WTC11 (cell line): ENCODE results near the gene RGS16. TPM values are rescaled to one million over a fixed set of nuclear protein-coding genes. Genes with fewer than 3 reads are reported as not detected.
A peak's percentile ranks its signal among the peaks of the same experiment; 100 is the strongest.

ENCODE experiments used
- ATAC-seq: fragments of 200-7000 bp; cut with Tn5 transposase; 2 replicates; pipeline ENCODE4 v1.10.0; 2021; ENCODE audit warnings: mild to moderate bottlenecking, moderate library complexity
- CTCF ChIA-PET: fragments of 300-600 bp; sonication (Branson Sonifier 250); formaldehyde crosslinking; loops from one replicate; lab custom pipeline; 2021; ENCODE audit warnings: antibody characterized with exemption; lab: Charles Lee
- POLR2A ChIA-PET: fragments of 350-600 bp; sonication (Branson Sonifier 250); formaldehyde crosslinking; loops from one replicate; lab custom pipeline; 2021; ENCODE audit warnings: antibody characterized with exemption; lab: Charles Lee
- DNase-seq: peaks from one replicate; pipeline ENCODE4 v3.0.0; 2021; ENCODE audit warnings: low spot score
- H3K27ac Mint-ChIP-seq: 2 replicates; pipeline ENCODE4 v1.8.0; 2021; ENCODE audit warnings: mixed read lengths
- H3K27me3 Mint-ChIP-seq: 2 replicates; pipeline ENCODE4 v1.8.0; 2021; ENCODE audit warnings: low read depth, mild to moderate bottlenecking, moderate library complexity, mixed read lengths
- H3K36me3 Mint-ChIP-seq: 2 replicates; pipeline ENCODE4 v1.8.0; 2021; ENCODE audit warnings: mixed read lengths
- H3K4me1 Mint-ChIP-seq: 2 replicates; pipeline ENCODE4 v1.8.0; 2022; ENCODE audit warnings: mixed read lengths
- H3K4me3 Mint-ChIP-seq: 2 replicates; pipeline ENCODE4 v1.8.0; 2021; ENCODE audit warnings: mild to moderate bottlenecking, moderate library complexity, mixed read lengths
- H3K9me3 Mint-ChIP-seq: 2 replicates; pipeline ENCODE4 v1.8.0; 2021; ENCODE audit warnings: mixed read lengths
- ATF1 ChIP-seq: sonication (generic); formaldehyde crosslinking; IDR thresholded peaks from 2 replicates; pipeline ENCODE4 v1.8.1; 2023; ENCODE audit warnings: mild to moderate bottlenecking, moderate library complexity, missing genetic modification reagents
- ERG ChIP-seq: fragments of 250-450 bp; sonication (Bioruptor Pico); IDR thresholded peaks from 2 replicates; pipeline ENCODE4 v1.8.0; 2021; ENCODE audit warnings: mild to moderate bottlenecking
- ESRRA ChIP-seq: sonication (generic); formaldehyde crosslinking; IDR thresholded peaks from 2 replicates; pipeline ENCODE4 v1.8.1; 2022; ENCODE audit warnings: mild to moderate bottlenecking, missing genetic modification reagents, borderline replicate concordance
- FOXJ3 ChIP-seq: sonication (generic); formaldehyde crosslinking; IDR thresholded peaks from 2 replicates; pipeline ENCODE4 v1.9.0; 2021; ENCODE audit warnings: missing genetic modification reagents, mild to moderate bottlenecking, borderline replicate concordance
- GTF2I ChIP-seq: fragments of 250-450 bp; sonication (Bioruptor Pico); conservative IDR thresholded peaks from 2 replicates; pipeline ENCODE4 v1.4.0; 2021; ENCODE audit warnings: mild to moderate bottlenecking
- HMGA2 ChIP-seq: fragments of 250-450 bp; sonication (Bioruptor Pico); IDR thresholded peaks from 2 replicates; pipeline ENCODE4 v1.4.0; 2021; ENCODE audit warnings: mild to moderate bottlenecking, moderate library complexity
- NFYB ChIP-seq: sonication (generic); formaldehyde crosslinking; conservative IDR thresholded peaks from 2 replicates; pipeline ENCODE4 v1.8.0; 2022; ENCODE audit warnings: low read depth, missing genetic modification reagents
- NR2C2 ChIP-seq: sonication (generic); formaldehyde crosslinking; IDR thresholded peaks from 2 replicates; pipeline ENCODE4 v1.8.0; 2022; ENCODE audit warnings: mild to moderate bottlenecking, missing genetic modification reagents
- NR3C1 ChIP-seq: sonication (generic); formaldehyde crosslinking; conservative IDR thresholded peaks from 2 replicates; pipeline ENCODE4 v1.8.1; 2023; ENCODE audit warnings: low read depth, mild to moderate bottlenecking, missing genetic modification reagents
- OVOL2 ChIP-seq: fragments of 250-450 bp; sonication (Bioruptor Pico); IDR thresholded peaks from 2 replicates; pipeline ENCODE4 v1.9.0; 2021; ENCODE audit warnings: mild to moderate bottlenecking, borderline replicate concordance
- PREB ChIP-seq: sonication (generic); formaldehyde crosslinking; IDR thresholded peaks from 2 replicates; pipeline ENCODE4 v1.8.1; 2022; ENCODE audit warnings: mild to moderate bottlenecking, missing genetic modification reagents, moderate library complexity, borderline replicate concordance
- PRRX2 ChIP-seq: fragments of 250-450 bp; sonication (Bioruptor Pico); IDR thresholded peaks from 2 replicates; pipeline ENCODE4 v1.8.0; 2021; ENCODE audit warnings: mild to moderate bottlenecking
- SMAD4 ChIP-seq: sonication (generic); formaldehyde crosslinking; IDR thresholded peaks from 2 replicates; pipeline ENCODE4 v1.8.0; 2022; ENCODE audit warnings: mild to moderate bottlenecking, missing genetic modification reagents
- SP1 ChIP-seq: sonication (generic); formaldehyde crosslinking; conservative IDR thresholded peaks from 2 replicates; pipeline ENCODE4 v1.8.1; 2022; ENCODE audit warnings: missing genetic modification reagents
- ZNF121 ChIP-seq: sonication (generic); formaldehyde crosslinking; IDR thresholded peaks from 2 replicates; pipeline ENCODE4 v1.8.0; 2023; ENCODE audit warnings: missing genetic modification reagents
- ZNF317 ChIP-seq: sonication (generic); formaldehyde crosslinking; IDR thresholded peaks from 2 replicates; pipeline ENCODE4 v1.8.1; 2023; ENCODE audit warnings: low read depth, mild to moderate bottlenecking, moderate library complexity, missing genetic modification reagents, borderline replicate concordance
- total RNA-seq: library from RNA; stranded (reverse); gene quantifications from 3 replicates; pipeline ENCODE4 v1.2.3, GENCODE V29; 2021
- TF ChIP-seq, protein P1 (sequence below): fragments of 250-450 bp; sonication (Bioruptor Pico); IDR thresholded peaks from 2 replicates; pipeline ENCODE4 v1.9.0; 2021; ENCODE audit warnings: mild to moderate bottlenecking
- TF ChIP-seq, protein P2 (sequence below): sonication (generic); formaldehyde crosslinking; conservative IDR thresholded peaks from 2 replicates; pipeline ENCODE4 v1.8.1; 2023; ENCODE audit warnings: mild to moderate bottlenecking, low read depth, missing genetic modification reagents, moderate library complexity
- TF ChIP-seq, protein P3 (sequence below): sonication (generic); formaldehyde crosslinking; IDR thresholded peaks from 2 replicates; pipeline ENCODE4 v1.8.1; 2023; ENCODE audit warnings: mild to moderate bottlenecking, missing genetic modification reagents
- TF ChIP-seq, protein P4 (sequence below): fragments of 250-450 bp; sonication (Bioruptor Pico); IDR thresholded peaks from 2 replicates; pipeline ENCODE4 v1.9.0; 2021; ENCODE audit warnings: moderate library complexity, mild to moderate bottlenecking, inconsistent platforms, borderline replicate concordance

Gene RGS16
- total RNA-seq, 1 experiment from 2014 or later = 17.8 TPM

GRCh38 chr1:182626527-182626926 is 22.3 kb upstream of the RGS16 start:
- TF ChIP-seq OVOL2 = no peak
- no peak for TF ChIP-seq ZNF121
- TF ChIP-seq NR3C1 (CRISPR knock-in tag) = no peak
- TF ChIP-seq GTF2I (CRISPR knock-in tag) = no peak
- no peak for TF ChIP-seq PREB
- TF ChIP-seq SMAD4 = no peak
- TF ChIP-seq HMGA2 (CRISPR knock-in tag) = no peak
- no peak for TF ChIP-seq NR2C2 (CRISPR knock-in tag)
- no peak for TF ChIP-seq ATF1
- TF ChIP-seq, protein P1, sequence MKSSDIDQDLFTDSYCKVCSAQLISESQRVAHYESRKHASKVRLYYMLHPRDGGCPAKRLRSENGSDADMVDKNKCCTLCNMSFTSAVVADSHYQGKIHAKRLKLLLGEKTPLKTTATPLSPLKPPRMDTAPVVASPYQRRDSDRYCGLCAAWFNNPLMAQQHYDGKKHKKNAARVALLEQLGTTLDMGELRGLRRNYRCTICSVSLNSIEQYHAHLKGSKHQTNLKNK (CRISPR knock-in tag) = no peak
- no peak for TF ChIP-seq FOXJ3 (CRISPR knock-in tag)
- TF ChIP-seq SP1 (CRISPR knock-in tag) = no peak
- TF ChIP-seq PRRX2 (CRISPR knock-in tag) = no peak
- TF ChIP-seq ESRRA = no peak
- TF ChIP-seq, protein P2, sequence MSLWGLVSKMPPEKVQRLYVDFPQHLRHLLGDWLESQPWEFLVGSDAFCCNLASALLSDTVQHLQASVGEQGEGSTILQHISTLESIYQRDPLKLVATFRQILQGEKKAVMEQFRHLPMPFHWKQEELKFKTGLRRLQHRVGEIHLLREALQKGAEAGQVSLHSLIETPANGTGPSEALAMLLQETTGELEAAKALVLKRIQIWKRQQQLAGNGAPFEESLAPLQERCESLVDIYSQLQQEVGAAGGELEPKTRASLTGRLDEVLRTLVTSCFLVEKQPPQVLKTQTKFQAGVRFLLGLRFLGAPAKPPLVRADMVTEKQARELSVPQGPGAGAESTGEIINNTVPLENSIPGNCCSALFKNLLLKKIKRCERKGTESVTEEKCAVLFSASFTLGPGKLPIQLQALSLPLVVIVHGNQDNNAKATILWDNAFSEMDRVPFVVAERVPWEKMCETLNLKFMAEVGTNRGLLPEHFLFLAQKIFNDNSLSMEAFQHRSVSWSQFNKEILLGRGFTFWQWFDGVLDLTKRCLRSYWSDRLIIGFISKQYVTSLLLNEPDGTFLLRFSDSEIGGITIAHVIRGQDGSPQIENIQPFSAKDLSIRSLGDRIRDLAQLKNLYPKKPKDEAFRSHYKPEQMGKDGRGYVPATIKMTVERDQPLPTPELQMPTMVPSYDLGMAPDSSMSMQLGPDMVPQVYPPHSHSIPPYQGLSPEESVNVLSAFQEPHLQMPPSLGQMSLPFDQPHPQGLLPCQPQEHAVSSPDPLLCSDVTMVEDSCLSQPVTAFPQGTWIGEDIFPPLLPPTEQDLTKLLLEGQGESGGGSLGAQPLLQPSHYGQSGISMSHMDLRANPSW = no peak
- DNase-seq (no peak), ATAC-seq (no peak)
- H3K27ac Mint-ChIP-seq = no peak overlapping the region
- H3K27me3 Mint-ChIP-seq = no peaks in the 10 kb centered on the region
- H3K9me3 Mint-ChIP-seq = no peaks in the 10 kb centered on the region
- CTCF ChIA-PET = interaction anchor here (1.0 to 1.1 kb wide), 2 partner anchors 10 to 156 kb away, joined by 3 to 4 read pairs; no protein-coding TSS in a partner anchor
- H3K36me3 Mint-ChIP-seq = no peaks in the 10 kb centered on the region
- H3K4me1 Mint-ChIP-seq = peaks cover 45% of the 10 kb centered on the region
- POLR2A ChIA-PET = no interaction called here
- no peak overlapping the region for H3K4me3 Mint-ChIP-seq

DNA sequence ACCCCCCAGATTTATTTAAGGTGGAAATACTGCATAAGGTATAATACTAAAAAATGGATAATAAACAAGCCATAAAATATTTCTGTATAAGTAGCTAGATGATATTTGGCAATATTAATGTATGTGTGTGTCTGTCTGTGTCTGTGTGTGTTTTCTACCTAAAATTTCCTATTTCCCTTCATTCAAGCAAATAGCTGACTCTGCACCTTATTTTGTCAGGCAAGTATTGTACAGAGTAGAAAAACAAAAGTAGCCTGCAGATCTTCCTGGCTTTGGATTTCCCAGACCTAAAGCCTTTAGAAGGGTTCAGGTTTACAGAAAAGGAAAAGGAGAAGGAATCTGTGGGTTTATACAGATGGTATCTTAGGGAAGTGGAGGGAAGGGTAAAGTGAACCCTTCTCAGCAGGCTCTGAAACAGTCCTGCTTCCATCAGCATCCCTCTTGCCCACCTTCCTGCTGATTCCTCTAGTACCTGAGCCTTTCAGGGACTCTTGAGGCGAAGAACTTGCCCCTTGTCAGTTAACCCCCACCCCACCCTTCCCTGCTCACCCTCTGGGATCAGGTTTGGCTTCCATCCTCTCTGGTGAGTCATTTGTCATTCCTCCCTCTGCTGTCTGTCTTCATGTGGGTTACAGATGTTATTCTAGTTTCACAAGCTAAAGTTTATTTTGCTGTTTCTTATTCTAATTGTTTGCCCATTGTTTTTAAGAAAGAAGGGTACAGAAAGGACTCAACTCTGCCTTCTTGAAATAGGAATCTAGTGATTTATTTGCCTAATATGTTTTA is 21.7 kb upstream of the RGS16 start:
- H3K4me1 Mint-ChIP-seq = peaks cover 42% of the 10 kb centered on the region
- DNase-seq (no peak), ATAC-seq (peak; percentile 50)
- H3K36me3 Mint-ChIP-seq = no peaks in the 10 kb centered on the region
- ChIA-PET POLR2A (no interaction called here), CTCF (interaction anchor here (1.0 to 1.1 kb wide), 2 partner anchors 9 to 156 kb away, joined by 3 to 4 read pairs; no protein-coding TSS in a partner anchor)
- no peaks in the 10 kb centered on the region for H3K27me3 Mint-ChIP-seq
- TF ChIP-seq NFYB (CRISPR knock-in tag) (no peak), ZNF317 (peak; percentile 87)
- no peak overlapping the region for H3K4me3 Mint-ChIP-seq
- peaks cover 3% of the 10 kb centered on the region for H3K9me3 Mint-ChIP-seq
- H3K27ac Mint-ChIP-seq = no peak overlapping the region

DNA sequence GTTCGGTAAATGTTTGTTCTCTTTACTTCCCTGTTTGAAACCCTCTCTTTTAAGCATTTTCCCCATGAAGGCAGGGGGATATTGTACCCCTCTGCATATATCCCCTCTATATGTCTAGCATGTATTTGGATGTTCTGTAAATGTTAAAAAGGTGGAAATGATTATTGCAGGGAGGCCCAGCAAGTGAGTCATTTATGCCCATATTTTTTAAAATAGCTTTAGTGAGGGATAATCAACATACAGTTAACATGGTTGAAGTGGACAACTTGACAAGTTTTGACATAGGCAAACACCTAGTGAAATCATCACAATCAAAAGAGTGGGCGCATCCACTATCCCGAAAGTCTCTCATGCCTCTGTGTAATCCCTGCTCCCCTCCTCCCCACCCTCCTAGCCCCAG is 20.8 kb upstream of the RGS16 start:
- ChIA-PET POLR2A (no interaction called here), CTCF (interaction anchor here (0.8 to 2.1 kb wide), 2 partner anchors 26 to 158 kb away, joined by 3 to 10 read pairs; no protein-coding TSS in a partner anchor)
- TF ChIP-seq, protein P3, sequence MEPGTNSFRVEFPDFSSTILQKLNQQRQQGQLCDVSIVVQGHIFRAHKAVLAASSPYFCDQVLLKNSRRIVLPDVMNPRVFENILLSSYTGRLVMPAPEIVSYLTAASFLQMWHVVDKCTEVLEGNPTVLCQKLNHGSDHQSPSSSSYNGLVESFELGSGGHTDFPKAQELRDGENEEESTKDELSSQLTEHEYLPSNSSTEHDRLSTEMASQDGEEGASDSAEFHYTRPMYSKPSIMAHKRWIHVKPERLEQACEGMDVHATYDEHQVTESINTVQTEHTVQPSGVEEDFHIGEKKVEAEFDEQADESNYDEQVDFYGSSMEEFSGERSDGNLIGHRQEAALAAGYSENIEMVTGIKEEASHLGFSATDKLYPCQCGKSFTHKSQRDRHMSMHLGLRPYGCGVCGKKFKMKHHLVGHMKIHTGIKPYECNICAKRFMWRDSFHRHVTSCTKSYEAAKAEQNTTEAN (CRISPR knock-in tag) = no peak
- TF ChIP-seq, protein P2 = no peak
- TF ChIP-seq, protein P4, sequence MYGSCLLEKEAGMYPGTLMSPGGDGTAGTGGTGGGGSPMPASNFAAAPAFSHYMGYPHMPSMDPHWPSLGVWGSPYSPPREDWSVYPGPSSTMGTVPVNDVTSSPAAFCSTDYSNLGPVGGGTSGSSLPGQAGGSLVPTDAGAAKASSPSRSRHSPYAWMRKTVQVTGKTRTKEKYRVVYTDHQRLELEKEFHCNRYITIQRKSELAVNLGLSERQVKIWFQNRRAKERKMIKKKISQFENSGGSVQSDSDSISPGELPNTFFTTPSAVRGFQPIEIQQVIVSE (CRISPR knock-in tag) = no peak
- no peak for TF ChIP-seq ERG
- Mint-ChIP-seq H3K4me3 (no peak overlapping the region), H3K9me3 (peaks cover 9% of the 10 kb centered on the region), H3K4me1 (peaks cover 33% of the 10 kb centered on the region), H3K27me3 (no peaks in the 10 kb centered on the region), H3K27ac (no peak overlapping the region), H3K36me3 (no peaks in the 10 kb centered on the region)
- ATAC-seq (no peak), DNase-seq (no peak)
